Uterus (tissue), 4 donors: ENCODE results near the gene PNRC2. TPM values are rescaled to one million over a fixed set of nuclear protein-coding genes. Genes with fewer than 3 reads are reported as not detected.

Source experiments
- DNase-seq, 2 donors: peaks; one replicate each; pipeline ENCODE4 v3.0.0-alpha.2; 2019 to 2020
- H3K27ac ChIP-seq, 2 donors: fragments of 200-600 bp; sonication (generic); 1 replicate in 1 of 2; 2 replicates in 1 of 2; pipeline ENCODE4 v1.5.1; 2016 to 2018
- H3K27me3 ChIP-seq, 2 donors: fragments of 200-600 bp; sonication (generic); one replicate each; pipeline ENCODE4 v1.5.1; 2018 to 2019; ENCODE audit warnings: control low read depth in 1 of 2
- H3K36me3 ChIP-seq, 2 donors: fragments of 200-600 bp; sonication (generic); one replicate each; pipeline ENCODE4 v1.5.1; 2019; ENCODE audit warnings: control low read depth in 1 of 2
- H3K4me1 ChIP-seq, 2 donors: fragments of 200-600 bp; sonication (generic); one replicate each; pipeline ENCODE4 v1.5.1; 2018 to 2019; ENCODE audit warnings: control low read depth in 1 of 2
- H3K4me3 ChIP-seq, 2 donors: fragments of 200-600 bp; sonication (generic); 1 replicate in 1 of 2; 2 replicates in 1 of 2; pipeline ENCODE4 v1.5.1; 2018 to 2019; ENCODE audit warnings: mild to moderate bottlenecking in 1 of 2
- H3K9me3 ChIP-seq, 2 donors: fragments of 200-600 bp; sonication (generic); one replicate each; pipeline ENCODE4 v1.5.1; 2019; ENCODE audit warnings: control low read depth in 1 of 2
- CTCF ChIP-seq, 4 experiments: fragments of 200-600 bp in 2 of 4; fragments of 450-650 bp in 2 of 4; sonication (generic) in 2 of 4; IDR thresholded peaks; one replicate each; pipeline ENCODE4 v1.5.1; 2016 to 2019; ENCODE audit warnings: antibody characterized with exemption in 4 of 4, mild to moderate bottlenecking in 2 of 4, moderate library complexity in 1 of 4
- POLR2A ChIP-seq, 2 donors: fragments of 450-650 bp; IDR thresholded peaks; one replicate each; pipeline ENCODE4 v1.6.1; 2016; ENCODE audit warnings: antibody characterized with exemption in 2 of 2, mild to moderate bottlenecking in 1 of 2, moderate library complexity in 1 of 2
- intact Hi-C: fragments of 100-400 bp; cut with DNase I; formaldehyde crosslinking; loops from one replicate; pipeline ENCODE4 v1.15.1; 2023; ENCODE audit warnings: low total_unique reads
- total RNA-seq, 4 donors: library from RNA; depleted of rRNA in 3 of 4; stranded (reverse); fragments of >200 nt in 3 of 4; gene quantifications; one replicate each; pipeline versions ENCODE4 v1.1.0 to v1.2.4, GENCODE V29; 2014 to 2023
- donor health status: DM: yes; HTN: yes; CAD: no.

PNRC2 gene
- total RNA-seq, result 100 to 1,000 TPM in 3 of 4 donors, 10 to 100 TPM in 1; 44.8 to 187 (median 122) TPM

- peak; percentile 92 to 95 for TF ChIP-seq POLR2A (IDR thresholded peaks at IDR 0.05)
- TF ChIP-seq CTCF (IDR thresholded peaks at IDR 0.05), result peak in 1 of 4 experiments; percentile 19
- Histone ChIP-seq H3K9me3 (no peaks in the 10 kb centered on the region), H3K27me3 (no peaks in the 10 kb centered on the region), H3K27ac (peak within 1 kb of the TSS; percentile 98 to 99), H3K4me1 (peaks cover 0 to 8% of the 10 kb centered on the region in 2 donors), H3K36me3 (no peaks in the 10 kb centered on the region), H3K4me3 (peak within 1 kb of the TSS; percentile 83 to 88)
- intact Hi-C loops, result loop anchor here (10.0 kb wide), 1 partner anchor 65 kb away; no protein-coding TSS in a partner anchor
- DNase-seq, result peak; percentile 96 to 97
These were observed at the start of gene PNRC2 for GRCh38 chr1:23959461-23960290. Gene PNRC2, plus strand, starts transcription at chr1:23959828. Its CDS starts 1,630 bp downstream, at chr1:23961458.

- intact Hi-C loops, result no loop called here
- Histone ChIP-seq H3K9me3 (no peaks in the 10 kb centered on the region), H3K27ac (no peak overlapping the region)
These were observed 49.5 kb upstream of the PNRC2 start for GRCh38 chr1:23910144-23910543.

GRCh38 chr1:23910553-23911246 is 48.9 kb upstream of the PNRC2 start:
- no peak for DNase-seq
- no peaks in the 10 kb centered on the region for H3K36me3 ChIP-seq
- H3K4me1 ChIP-seq, result no peaks in the 10 kb centered on the region
- intact Hi-C loops, result no loop called here
- TF ChIP-seq CTCF (IDR thresholded peaks at IDR 0.05) (no peak), POLR2A (IDR thresholded peaks at IDR 0.05) (no peak)
- no peak overlapping the region for H3K4me3 ChIP-seq
- H3K9me3 ChIP-seq, result no peaks in the 10 kb centered on the region
- no peaks in the 10 kb centered on the region for H3K27me3 ChIP-seq
- H3K27ac ChIP-seq, result no peak overlapping the region

More at GRCh38 chr1:23910144-23910543, 49.5 kb upstream of the PNRC2 start:
- H3K36me3 ChIP-seq, result no peaks in the 10 kb centered on the region
- no peak for DNase-seq
- TF ChIP-seq POLR2A (IDR thresholded peaks at IDR 0.05) (no peak), CTCF (IDR thresholded peaks at IDR 0.05) (no peak)
- no peaks in the 10 kb centered on the region for H3K27me3 ChIP-seq
- no peaks in the 10 kb centered on the region for H3K4me1 ChIP-seq
- H3K4me3 ChIP-seq, result no peak overlapping the region

GRCh38 chr1:23911921-23912320 is 47.7 kb upstream of the PNRC2 start:
- TF ChIP-seq CTCF (IDR thresholded peaks at IDR 0.05), result no peak
- TF ChIP-seq POLR2A (IDR thresholded peaks at IDR 0.05), result no peak
- Histone ChIP-seq H3K27me3 (no peaks in the 10 kb centered on the region), H3K9me3 (no peaks in the 10 kb centered on the region), H3K27ac (no peak overlapping the region), H3K36me3 (no peaks in the 10 kb centered on the region), H3K4me3 (no peak overlapping the region), H3K4me1 (no peaks in the 10 kb centered on the region)
- no peak for DNase-seq
- intact Hi-C loops, result no loop called here
